NB4 (cell line): ENCODE results near the gene DDX46.
"Not testable (repeated sequence)": the region's sequence is repeated elsewhere in the genome, so short reads cannot be mapped to it uniquely, and the experiment has no call there.

Source experiments
- DNase-seq: peaks from one replicate; pipeline ENCODE4 v3.0.0; 2010; ENCODE audit warnings: low read depth
- H3K4me3 ChIP-seq: one replicate; pipeline ENCODE4 v1.5.1; 2011; ENCODE audit warnings: mild to moderate bottlenecking, low read depth, low read length, moderate library complexity
- CTCF ChIP-seq: IDR thresholded peaks from one replicate; pipeline ENCODE4 v1.5.1; 2012; ENCODE audit warnings: low read depth, low read length
- MAX ChIP-seq: IDR thresholded peaks from 2 replicates; pipeline ENCODE4 v1.6.1; 2011; ENCODE audit warnings: low read depth, low read length
- MYC ChIP-seq: IDR thresholded peaks from 2 replicates; pipeline ENCODE4 v1.6.1; 2011; ENCODE audit warnings: low read depth, low read length
- POLR2A ChIP-seq: IDR thresholded peaks from 2 replicates; pipeline ENCODE4 v1.6.1; 2011; ENCODE audit warnings: mild to moderate bottlenecking; ENCODE audit not compliant: insufficient read length; ENCODE audit errors: extremely low read depth

The DDX46 gene

GRCh38 chr5:134851307-134851923 is 92.8 kb downstream of the DDX46 start:
- peak; percentile 63 for DNase-seq
- no peak overlapping the region for H3K4me3 ChIP-seq
- peak; percentile 64 for TF ChIP-seq CTCF
- no peak for TF ChIP-seq POLR2A

- not testable (repeated sequence) for DNase-seq, H3K4me3 ChIP-seq
These were observed 97.9 kb downstream of the DDX46 start for GRCh38 chr5:134856465-134856864.

- no peak for DNase-seq
- TF ChIP-seq POLR2A (no peak), MYC (no peak), CTCF (no peak), MAX (no peak)
- H3K4me3 ChIP-seq: no peak overlapping the region
These were observed 98.8 kb downstream of the DDX46 start for GRCh38 chr5:134857401-134857800.

- DNase-seq: no peak
- no peak for TF ChIP-seq MYC
- TF ChIP-seq CTCF: no peak
- no peak for TF ChIP-seq POLR2A
- TF ChIP-seq MAX: no peak
- no peak overlapping the region for H3K4me3 ChIP-seq
These were observed 106.1 kb downstream of the DDX46 start for GRCh38 chr5:134864707-134865106.

- H3K4me3 ChIP-seq: peak overlapping the region; percentile 77
- DNase-seq: peak; percentile 12
- TF ChIP-seq CTCF (no peak), MAX (no peak), POLR2A (no peak), MYC (no peak)
These were observed 114.9 kb downstream of the DDX46 start for GRCh38 chr5:134873494-134873893.

GRCh38 chr5:134873987-134874830 is 115.6 kb downstream of the DDX46 start, which contains the start of gene TXNDC15:
Gene TXNDC15, plus strand, starts transcription at chr5:134874371. Its CDS starts 57 bp downstream, at chr5:134874428.
- TF ChIP-seq CTCF: no peak
- TF ChIP-seq MYC: peak; percentile 73
- TF ChIP-seq MAX: peak; percentile 63
- peak; percentile 64 for TF ChIP-seq POLR2A
- DNase-seq: peak; percentile 91
- peak within 1 kb of the TSS; percentile 77 for H3K4me3 ChIP-seq
